Immature natural killer cell (primary cell): Measurements from ENCODE around the gene HES3. TPM values are rescaled to one million over a fixed set of nuclear protein-coding genes. Genes with fewer than 3 reads are reported as not detected.
A peak's percentile ranks its signal among the peaks of the same experiment; 100 is the strongest.

Source experiments
- DNase-seq, 3 donors: peaks; one replicate each; pipeline ENCODE4 v3.0.0; 2022; ENCODE audit warnings: mixed read lengths in 1 of 3
- H3K27ac Mint-ChIP-seq, 6 donors: one replicate each; pipeline ENCODE4 v1.8.0; 2020; ENCODE audit warnings: mixed read lengths in 6 of 6, mild to moderate bottlenecking in 5 of 6, inconsistent platforms in 4 of 6, moderate library complexity in 3 of 6
- H3K27me3 Mint-ChIP-seq, 3 donors: one replicate each; pipeline ENCODE4 v1.8.0; 2020 to 2021; ENCODE audit warnings: low read depth in 3 of 3, mild to moderate bottlenecking in 3 of 3, mixed read lengths in 3 of 3, moderate library complexity in 3 of 3, inconsistent platforms in 1 of 3
- H3K36me3 Mint-ChIP-seq, 3 donors: one replicate each; pipeline ENCODE4 v1.8.0; 2020; ENCODE audit warnings: mixed read lengths in 3 of 3, inconsistent platforms in 2 of 3, mild to moderate bottlenecking in 2 of 3
- H3K4me1 Mint-ChIP-seq, 2 donors: one replicate each; pipeline ENCODE4 v1.8.0; 2020; ENCODE audit warnings: inconsistent platforms in 2 of 2, mild to moderate bottlenecking in 2 of 2, mixed read lengths in 2 of 2, moderate library complexity in 1 of 2
- H3K4me3 Mint-ChIP-seq, 5 donors: one replicate each; pipeline ENCODE4 v1.8.0; 2020; ENCODE audit warnings: mild to moderate bottlenecking in 5 of 5, mixed read lengths in 5 of 5, inconsistent platforms in 3 of 5, moderate library complexity in 3 of 5
- H3K9me3 Mint-ChIP-seq, 6 donors: one replicate each; pipeline ENCODE4 v1.8.0; 2020; ENCODE audit warnings: mild to moderate bottlenecking in 6 of 6, mixed read lengths in 6 of 6, inconsistent platforms in 4 of 6, moderate library complexity in 3 of 6
- polyA plus RNA-seq, 3 donors: library from polyadenylated mRNA; unstranded; fragments of 300-500 nt; fragmentation: Illumina TruSeq; gene quantifications; one replicate each; pipeline ENCODE4 v1.2.3, GENCODE V29; 2021

Gene HES3
- polyA plus RNA-seq, 3 donors from 2014 or later = not detected

- no peaks in the 10 kb centered on the region for H3K9me3 Mint-ChIP-seq
Observed at GRCh38 chr1:6269296-6269695, 25.3 kb downstream of the HES3 start.

GRCh38 chr1:6269720-6270400, 25.9 kb downstream of the HES3 start:
- no peaks in the 10 kb centered on the region for H3K4me1 Mint-ChIP-seq
- no peak overlapping the region for H3K27ac Mint-ChIP-seq
- H3K9me3 Mint-ChIP-seq = no peaks in the 10 kb centered on the region
- H3K27me3 Mint-ChIP-seq = peaks cover 0 to 2% (median 2%) of the 10 kb centered on the region in 3 donors
- H3K4me3 Mint-ChIP-seq = no peak overlapping the region
- H3K36me3 Mint-ChIP-seq = no peaks in the 10 kb centered on the region
- no peak for DNase-seq

More at GRCh38 chr1:6269296-6269695, 25.3 kb downstream of the HES3 start:
- Mint-ChIP-seq H3K4me3 (no peak overlapping the region), H3K27me3 (peaks cover 0 to 2% (median 2%) of the 10 kb centered on the region in 3 donors), H3K4me1 (no peaks in the 10 kb centered on the region), H3K27ac (no peak overlapping the region), H3K36me3 (no peaks in the 10 kb centered on the region)
- no peak for DNase-seq

DNA sequence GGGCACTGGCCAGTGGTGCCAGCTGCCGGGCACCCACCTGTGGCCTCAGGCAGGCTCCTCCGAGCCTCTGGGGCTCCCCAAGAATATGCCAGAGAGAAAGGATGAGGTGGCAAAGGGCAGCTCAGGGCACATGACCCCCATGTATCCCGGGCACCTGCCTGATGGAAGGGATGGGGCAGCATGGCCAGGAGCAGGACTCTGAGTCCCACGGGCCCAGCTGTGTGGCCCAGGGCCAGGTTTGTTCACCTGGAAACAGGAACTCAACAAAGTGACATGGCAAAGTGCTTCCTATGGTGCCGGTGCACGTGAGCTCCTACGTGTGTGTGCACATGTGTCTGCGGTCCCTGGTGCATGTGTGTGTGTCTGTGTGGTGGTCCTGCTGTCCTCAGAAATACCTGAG, 26.4 kb downstream of the HES3 start:
- Mint-ChIP-seq H3K4me1 (no peaks in the 10 kb centered on the region), H3K4me3 (no peak overlapping the region), H3K27me3 (peaks cover 0 to 2% (median 2%) of the 10 kb centered on the region in 3 donors), H3K36me3 (no peaks in the 10 kb centered on the region), H3K9me3 (no peaks in the 10 kb centered on the region), H3K27ac (no peak overlapping the region)
- DNase-seq = no peak

DNA sequence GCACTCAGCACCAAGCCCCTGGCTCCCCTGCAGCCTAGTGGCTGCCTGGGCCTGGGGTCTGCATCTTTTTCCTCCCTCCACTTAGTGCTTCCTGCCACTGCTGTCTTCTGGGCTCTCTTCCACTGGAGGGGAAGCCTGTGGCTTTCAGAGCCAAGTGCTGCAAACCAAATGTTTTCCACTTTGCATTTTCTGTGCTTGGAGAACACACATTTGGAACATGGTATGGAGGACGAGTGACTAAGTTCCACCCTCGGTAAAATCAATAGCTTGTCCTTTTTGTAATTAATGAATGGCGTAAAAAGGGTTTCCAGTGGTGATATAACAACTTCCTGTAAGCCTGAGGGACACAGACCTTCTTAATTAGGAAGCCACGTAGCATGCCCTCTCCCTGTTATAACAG, 27.0 kb downstream of the HES3 start:
- no peaks in the 10 kb centered on the region for H3K4me1 Mint-ChIP-seq
- H3K36me3 Mint-ChIP-seq = no peaks in the 10 kb centered on the region
- no peak overlapping the region for H3K27ac Mint-ChIP-seq
- no peak overlapping the region for H3K4me3 Mint-ChIP-seq
- H3K9me3 Mint-ChIP-seq = no peaks in the 10 kb centered on the region
- H3K27me3 Mint-ChIP-seq = peaks cover 0 to 2% (median 2%) of the 10 kb centered on the region in 3 donors
- no peak for DNase-seq

DNA sequence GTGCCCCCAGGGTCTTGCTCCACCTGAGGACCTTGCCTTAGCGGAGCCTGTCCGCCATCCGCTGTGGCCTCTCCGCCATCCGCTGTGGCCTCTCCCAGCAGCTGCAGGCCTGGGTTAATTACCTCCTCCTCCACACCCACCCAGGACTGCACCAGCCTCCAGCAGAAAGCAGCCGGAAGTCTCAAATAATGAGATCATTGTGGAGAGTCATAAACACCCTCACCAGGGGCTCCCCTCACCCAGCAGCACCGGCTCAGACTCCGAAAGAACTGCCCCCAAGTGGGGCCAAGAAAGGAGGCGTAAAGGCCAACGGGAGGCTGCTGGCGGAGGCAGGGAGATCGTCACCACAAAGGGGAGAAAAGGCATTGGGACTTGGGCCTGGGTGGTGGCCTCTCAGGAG, 27.6 kb downstream of the HES3 start:
- Mint-ChIP-seq H3K27ac (no peak overlapping the region), H3K9me3 (no peaks in the 10 kb centered on the region)

DNA sequence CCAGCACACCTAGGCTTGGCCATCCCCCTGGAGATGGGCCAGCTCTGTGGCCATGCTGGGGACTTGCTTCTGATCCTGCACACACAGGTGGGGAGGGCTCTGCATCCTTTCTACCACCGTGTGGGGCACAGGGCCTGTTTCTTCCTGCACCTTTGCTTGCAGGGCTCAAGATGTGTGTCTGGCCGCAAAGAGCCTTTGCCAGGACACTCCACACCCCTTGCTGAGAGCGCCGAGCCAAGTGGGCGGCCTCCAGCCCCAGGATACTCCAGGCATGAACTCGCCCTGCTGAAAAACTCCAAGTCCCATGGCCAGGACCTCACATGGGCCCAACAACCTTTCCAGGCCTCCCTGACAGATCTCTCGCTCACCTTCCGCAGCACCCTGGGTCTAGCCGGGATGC, 28.5 kb downstream of the HES3 start:
- H3K4me3 Mint-ChIP-seq = no peak overlapping the region
- peak overlapping the region in 1 of 6 donors; percentile 58 for H3K27ac Mint-ChIP-seq
- H3K4me1 Mint-ChIP-seq = no peaks in the 10 kb centered on the region
- no peaks in the 10 kb centered on the region for H3K9me3 Mint-ChIP-seq
- DNase-seq = no peak
- peaks cover 0 to 2% (median 2%) of the 10 kb centered on the region in 3 donors for H3K27me3 Mint-ChIP-seq
- peaks cover 0 to under 1% (median 0%) of the 10 kb centered on the region in 3 donors for H3K36me3 Mint-ChIP-seq

More for the DNA sequence above, 27.6 kb downstream of the HES3 start:
- no peak for DNase-seq
- Mint-ChIP-seq H3K4me1 (no peaks in the 10 kb centered on the region), H3K4me3 (no peak overlapping the region), H3K27me3 (peaks cover 0 to 2% (median 2%) of the 10 kb centered on the region in 3 donors), H3K36me3 (no peaks in the 10 kb centered on the region)

DNA sequence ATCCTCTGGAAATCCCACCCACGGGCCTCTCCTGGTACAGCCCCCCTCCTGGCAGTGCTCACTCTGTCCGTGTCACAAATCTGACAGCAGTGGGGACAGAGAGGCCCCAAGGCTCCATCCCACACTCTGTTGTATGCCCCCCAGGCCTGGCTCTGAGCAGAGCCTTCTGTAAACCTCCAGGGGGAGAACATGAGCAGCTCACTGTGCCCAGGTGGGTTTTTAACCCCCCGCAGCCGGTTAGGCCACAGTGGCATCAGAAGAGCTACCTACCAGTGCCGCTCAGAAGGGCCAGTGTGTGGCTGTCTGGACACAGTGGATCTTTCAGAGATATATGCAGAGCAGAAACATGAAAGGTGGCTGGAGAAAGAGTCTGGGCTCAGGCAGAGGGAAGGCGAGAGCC, 28.9 kb downstream of the HES3 start:
- H3K27me3 Mint-ChIP-seq = peaks cover 0 to 2% (median 2%) of the 10 kb centered on the region in 3 donors
- H3K36me3 Mint-ChIP-seq = peaks cover 0 to 3% (median 0%) of the 10 kb centered on the region in 3 donors
- no peak for DNase-seq
- no peaks in the 10 kb centered on the region for H3K9me3 Mint-ChIP-seq
- no peaks in the 10 kb centered on the region for H3K4me1 Mint-ChIP-seq
- no peak overlapping the region for H3K4me3 Mint-ChIP-seq
- no peak overlapping the region for H3K27ac Mint-ChIP-seq

- Mint-ChIP-seq H3K9me3 (no peaks in the 10 kb centered on the region), H3K27ac (no peak overlapping the region), H3K36me3 (peaks cover 0 to 5% (median 0%) of the 10 kb centered on the region in 3 donors), H3K4me1 (no peaks in the 10 kb centered on the region), H3K4me3 (no peak overlapping the region), H3K27me3 (peaks cover 0 to 2% (median 2%) of the 10 kb centered on the region in 3 donors)
- DNase-seq = no peak
Observed at GRCh38 chr1:6273380-6273891, 29.5 kb downstream of the HES3 start.

DNA sequence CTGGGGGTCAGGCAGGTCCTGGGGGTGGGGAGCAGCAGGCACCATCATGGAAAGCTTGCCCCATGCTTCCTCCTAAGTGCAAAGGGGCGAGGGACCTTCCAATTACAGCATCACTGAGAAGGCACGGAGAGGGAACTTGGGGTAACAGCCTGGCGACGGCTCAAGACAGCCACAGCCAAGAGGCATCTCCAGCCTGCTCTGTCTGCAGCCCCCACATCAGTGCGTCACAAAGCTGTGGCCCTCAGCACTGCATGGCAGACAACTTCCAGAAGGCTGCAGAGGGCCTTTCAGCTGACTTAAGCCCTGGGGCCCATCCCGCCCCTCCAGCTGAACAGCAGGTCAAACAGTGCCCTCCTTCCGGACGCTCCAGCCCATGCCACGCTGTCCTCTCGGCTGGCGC, 30.1 kb downstream of the HES3 start:
- Mint-ChIP-seq H3K4me3 (no peak overlapping the region), H3K27me3 (peaks cover 0 to 5% (median 2%) of the 10 kb centered on the region in 3 donors)

DNA sequence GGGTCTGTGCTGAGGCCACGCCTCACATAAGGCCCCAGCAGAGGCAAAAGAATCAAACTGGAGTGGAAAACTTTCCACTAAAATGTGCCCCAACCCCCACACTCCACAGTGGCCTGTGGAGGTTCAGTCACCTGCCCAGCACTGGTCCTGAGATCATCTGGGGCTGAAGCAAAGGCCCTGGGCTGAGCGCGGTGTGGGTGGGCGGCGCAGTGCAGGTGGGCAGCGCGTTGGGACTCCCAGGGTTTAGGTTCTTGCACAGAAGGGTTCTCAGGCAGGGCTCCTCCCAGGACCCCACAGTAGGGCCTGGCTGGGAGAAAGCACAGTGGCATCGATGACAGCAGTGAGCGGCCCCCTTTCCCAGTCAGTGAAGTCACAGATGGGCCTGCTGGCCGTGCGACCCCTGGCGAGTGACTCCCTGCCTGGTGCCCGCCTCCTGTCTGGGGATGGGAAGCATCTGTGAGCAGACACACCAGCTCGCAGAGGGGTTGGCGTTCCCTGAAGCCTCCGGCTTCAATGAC, 30.7 kb downstream of the HES3 start:
- Mint-ChIP-seq H3K27ac (no peak overlapping the region), H3K9me3 (no peaks in the 10 kb centered on the region), H3K36me3 (peaks cover 0 to 10% (median 0%) of the 10 kb centered on the region in 3 donors), H3K27me3 (peaks cover 0 to 5% (median 2%) of the 10 kb centered on the region in 3 donors), H3K4me1 (no peaks in the 10 kb centered on the region), H3K4me3 (no peak overlapping the region)
- no peak for DNase-seq

More for the DNA sequence above, 30.1 kb downstream of the HES3 start:
- Mint-ChIP-seq H3K27ac (no peak overlapping the region), H3K36me3 (peaks cover 0 to 10% (median 0%) of the 10 kb centered on the region in 3 donors), H3K9me3 (no peaks in the 10 kb centered on the region), H3K4me1 (no peaks in the 10 kb centered on the region)
- DNase-seq = no peak

- H3K9me3 Mint-ChIP-seq = no peaks in the 10 kb centered on the region
- H3K4me1 Mint-ChIP-seq = no peaks in the 10 kb centered on the region
- peaks cover 0 to 10% (median 0%) of the 10 kb centered on the region in 3 donors for H3K36me3 Mint-ChIP-seq
- H3K4me3 Mint-ChIP-seq = no peak overlapping the region
- peaks cover 0 to 5% (median 2%) of the 10 kb centered on the region in 3 donors for H3K27me3 Mint-ChIP-seq
- no peak overlapping the region for H3K27ac Mint-ChIP-seq
- DNase-seq = no peak
Observed at GRCh38 chr1:6275826-6276782, 32.1 kb downstream of the HES3 start.

- Mint-ChIP-seq H3K27me3 (peaks cover 0 to 5% (median 2%) of the 10 kb centered on the region in 3 donors), H3K27ac (no peak overlapping the region), H3K4me1 (no peaks in the 10 kb centered on the region), H3K4me3 (no peak overlapping the region), H3K36me3 (peaks cover 0 to 10% (median 0%) of the 10 kb centered on the region in 3 donors), H3K9me3 (no peaks in the 10 kb centered on the region)
- DNase-seq = no peak
Observed at GRCh38 chr1:6276811-6277555, 33.0 kb downstream of the HES3 start.

GRCh38 chr1:6278263-6278662, 34.3 kb downstream of the HES3 start:
- Mint-ChIP-seq H3K4me3 (no peak overlapping the region), H3K9me3 (no peaks in the 10 kb centered on the region), H3K27me3 (peaks cover 0 to 3% (median 0%) of the 10 kb centered on the region in 3 donors), H3K36me3 (peaks cover 0 to 10% (median 0%) of the 10 kb centered on the region in 3 donors), H3K4me1 (no peaks in the 10 kb centered on the region), H3K27ac (peak overlapping the region in 1 of 6 donors; percentile 68)
- DNase-seq = no peak
